Ishikawa (cell line): ENCODE results near the gene CTDP1.

Experiments used
- CEBPB ChIP-seq: IDR thresholded peaks from 2 replicates; pipeline ENCODE4 v1.6.1; 2012
- CREB1 ChIP-seq: IDR thresholded peaks from 2 replicates; pipeline ENCODE4 v1.6.1; 2012; ENCODE audit warnings: low read depth
- EGR1 ChIP-seq: IDR thresholded peaks from 2 replicates; pipeline ENCODE4 v1.6.1; 2012
- EP300 ChIP-seq: IDR thresholded peaks from 2 replicates; pipeline ENCODE4 v1.6.1; 2012; ENCODE audit warnings: borderline replicate concordance
- FOXM1 ChIP-seq: IDR thresholded peaks from 2 replicates; pipeline ENCODE4 v1.6.1; 2012; ENCODE audit warnings: low read depth, borderline replicate concordance
- NFIC ChIP-seq: IDR thresholded peaks from 2 replicates; pipeline ENCODE4 v1.6.1; 2012
- RAD21 ChIP-seq: IDR thresholded peaks from 2 replicates; pipeline ENCODE4 v1.6.1; 2012; ENCODE audit warnings: low read depth
- TAF1 ChIP-seq: IDR thresholded peaks from 2 replicates; pipeline ENCODE4 v1.6.1; 2012; ENCODE audit warnings: low read depth, mild to moderate bottlenecking
- TCF12 ChIP-seq: IDR thresholded peaks from 2 replicates; pipeline ENCODE4 v1.6.1; 2012; ENCODE audit warnings: low read depth
- TEAD4 ChIP-seq: IDR thresholded peaks from 2 replicates; pipeline ENCODE4 v1.6.1; 2012
- YY1 ChIP-seq: IDR thresholded peaks from 2 replicates; pipeline ENCODE4 v1.6.1; 2012; ENCODE audit warnings: low read depth
- ZBTB7A ChIP-seq: IDR thresholded peaks from 2 replicates; pipeline ENCODE4 v1.6.1; 2012; ENCODE audit warnings: low read depth
- TF ChIP-seq, protein P1 (sequence below): IDR thresholded peaks from 2 replicates; pipeline ENCODE4 v1.6.1; 2012; ENCODE audit warnings: low read depth, mild to moderate bottlenecking
- TF ChIP-seq, protein P2 (sequence below): IDR thresholded peaks from 2 replicates; pipeline ENCODE4 v1.6.1; 2012
- TF ChIP-seq, protein P3 (sequence below): IDR thresholded peaks from 2 replicates; pipeline ENCODE4 v1.6.1; 2012

Gene CTDP1

DNA sequence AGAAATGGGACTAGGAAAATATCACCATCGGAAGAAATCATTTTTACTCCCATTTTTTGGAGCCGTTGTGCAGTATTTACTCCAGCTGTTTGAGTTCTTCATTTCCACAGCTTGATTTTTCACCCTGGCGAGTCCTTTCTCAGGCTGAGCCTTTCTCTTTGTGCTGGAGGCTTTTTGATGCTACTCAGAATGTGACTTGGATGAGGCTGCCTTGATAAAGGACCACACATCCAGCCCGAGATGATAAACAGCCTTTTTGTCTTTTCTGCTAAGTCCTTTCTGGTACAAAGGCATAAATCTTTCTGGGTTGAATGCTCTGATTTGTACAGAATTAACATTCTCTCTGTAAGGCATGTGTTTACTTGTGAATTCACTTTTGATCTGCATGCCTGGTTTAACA lies 17.6 kb upstream of the CTDP1 start:
- TF ChIP-seq, protein P1, sequence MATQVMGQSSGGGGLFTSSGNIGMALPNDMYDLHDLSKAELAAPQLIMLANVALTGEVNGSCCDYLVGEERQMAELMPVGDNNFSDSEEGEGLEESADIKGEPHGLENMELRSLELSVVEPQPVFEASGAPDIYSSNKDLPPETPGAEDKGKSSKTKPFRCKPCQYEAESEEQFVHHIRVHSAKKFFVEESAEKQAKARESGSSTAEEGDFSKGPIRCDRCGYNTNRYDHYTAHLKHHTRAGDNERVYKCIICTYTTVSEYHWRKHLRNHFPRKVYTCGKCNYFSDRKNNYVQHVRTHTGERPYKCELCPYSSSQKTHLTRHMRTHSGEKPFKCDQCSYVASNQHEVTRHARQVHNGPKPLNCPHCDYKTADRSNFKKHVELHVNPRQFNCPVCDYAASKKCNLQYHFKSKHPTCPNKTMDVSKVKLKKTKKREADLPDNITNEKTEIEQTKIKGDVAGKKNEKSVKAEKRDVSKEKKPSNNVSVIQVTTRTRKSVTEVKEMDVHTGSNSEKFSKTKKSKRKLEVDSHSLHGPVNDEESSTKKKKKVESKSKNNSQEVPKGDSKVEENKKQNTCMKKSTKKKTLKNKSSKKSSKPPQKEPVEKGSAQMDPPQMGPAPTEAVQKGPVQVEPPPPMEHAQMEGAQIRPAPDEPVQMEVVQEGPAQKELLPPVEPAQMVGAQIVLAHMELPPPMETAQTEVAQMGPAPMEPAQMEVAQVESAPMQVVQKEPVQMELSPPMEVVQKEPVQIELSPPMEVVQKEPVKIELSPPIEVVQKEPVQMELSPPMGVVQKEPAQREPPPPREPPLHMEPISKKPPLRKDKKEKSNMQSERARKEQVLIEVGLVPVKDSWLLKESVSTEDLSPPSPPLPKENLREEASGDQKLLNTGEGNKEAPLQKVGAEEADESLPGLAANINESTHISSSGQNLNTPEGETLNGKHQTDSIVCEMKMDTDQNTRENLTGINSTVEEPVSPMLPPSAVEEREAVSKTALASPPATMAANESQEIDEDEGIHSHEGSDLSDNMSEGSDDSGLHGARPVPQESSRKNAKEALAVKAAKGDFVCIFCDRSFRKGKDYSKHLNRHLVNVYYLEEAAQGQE: no peak
- TF ChIP-seq TCF12: no peak
- TF ChIP-seq, protein P2, sequence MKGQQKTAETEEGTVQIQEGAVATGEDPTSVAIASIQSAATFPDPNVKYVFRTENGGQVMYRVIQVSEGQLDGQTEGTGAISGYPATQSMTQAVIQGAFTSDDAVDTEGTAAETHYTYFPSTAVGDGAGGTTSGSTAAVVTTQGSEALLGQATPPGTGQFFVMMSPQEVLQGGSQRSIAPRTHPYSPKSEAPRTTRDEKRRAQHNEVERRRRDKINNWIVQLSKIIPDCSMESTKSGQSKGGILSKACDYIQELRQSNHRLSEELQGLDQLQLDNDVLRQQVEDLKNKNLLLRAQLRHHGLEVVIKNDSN: no peak
- TF ChIP-seq, protein P3, sequence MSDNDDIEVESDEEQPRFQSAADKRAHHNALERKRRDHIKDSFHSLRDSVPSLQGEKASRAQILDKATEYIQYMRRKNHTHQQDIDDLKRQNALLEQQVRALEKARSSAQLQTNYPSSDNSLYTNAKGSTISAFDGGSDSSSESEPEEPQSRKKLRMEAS: no peak
- no peak for TF ChIP-seq CREB1
- no peak for TF ChIP-seq EGR1

DNA sequence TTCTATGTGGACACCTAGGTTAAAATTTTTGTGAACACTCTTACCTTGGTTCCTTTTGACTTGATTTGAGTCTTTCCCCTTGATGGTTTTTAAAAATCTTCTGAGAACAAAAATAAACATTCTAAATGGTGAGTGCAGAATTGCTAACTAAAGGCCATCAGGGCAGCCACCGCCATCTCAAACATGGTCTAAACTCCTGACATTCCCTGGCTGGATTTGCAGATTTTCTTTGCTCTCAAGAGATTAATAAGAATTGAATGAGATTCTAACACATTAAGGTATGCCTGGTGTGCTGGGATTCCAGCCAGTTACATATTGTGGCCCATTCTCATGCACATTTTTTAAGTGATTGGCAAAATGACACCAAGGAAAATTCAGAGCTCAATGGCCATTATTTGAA lies 17.2 kb upstream of the CTDP1 start:
- no peak for TF ChIP-seq FOXM1
- TF ChIP-seq YY1: no peak
- no peak for TF ChIP-seq RAD21

DNA sequence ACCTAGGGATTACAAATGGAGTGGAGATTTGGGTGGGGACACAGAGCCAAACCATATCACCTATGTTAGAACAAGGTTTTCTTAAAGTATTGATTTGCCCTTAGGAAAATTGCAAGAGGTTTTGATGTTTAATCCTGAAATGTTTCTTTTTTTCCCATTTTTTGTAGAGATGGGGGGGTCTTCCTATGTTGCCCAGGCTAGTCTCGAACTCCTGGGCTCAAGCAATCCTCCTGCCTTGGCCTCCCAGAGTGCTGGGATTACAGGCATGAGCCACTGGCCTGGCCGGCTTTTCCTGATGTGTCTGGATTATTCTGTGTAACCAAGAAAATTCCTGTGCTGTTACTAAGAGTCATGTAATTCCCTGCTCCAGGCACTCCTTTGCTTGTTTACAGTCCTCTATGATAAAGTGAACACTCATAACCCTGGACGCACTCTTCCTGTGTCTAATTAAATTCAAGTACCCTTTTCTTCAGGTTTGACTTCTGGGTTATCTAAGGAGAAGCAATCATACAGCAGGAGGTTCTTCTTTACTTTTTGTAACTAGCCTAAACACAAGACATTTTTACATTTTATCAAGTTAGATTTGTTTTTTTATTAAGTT lies 15.0 kb upstream of the CTDP1 start:
- no peak for TF ChIP-seq TCF12
- TF ChIP-seq TAF1: no peak
- no peak for TF ChIP-seq ZBTB7A
- no peak for TF ChIP-seq TEAD4
- no peak for TF ChIP-seq EGR1
- TF ChIP-seq, protein P3: no peak
- TF ChIP-seq, protein P2: no peak
- no peak for TF ChIP-seq RAD21
- no peak for TF ChIP-seq CREB1
- TF ChIP-seq YY1: no peak
- no peak for TF ChIP-seq CEBPB
- TF ChIP-seq NFIC: no peak
- TF ChIP-seq EP300: no peak

DNA sequence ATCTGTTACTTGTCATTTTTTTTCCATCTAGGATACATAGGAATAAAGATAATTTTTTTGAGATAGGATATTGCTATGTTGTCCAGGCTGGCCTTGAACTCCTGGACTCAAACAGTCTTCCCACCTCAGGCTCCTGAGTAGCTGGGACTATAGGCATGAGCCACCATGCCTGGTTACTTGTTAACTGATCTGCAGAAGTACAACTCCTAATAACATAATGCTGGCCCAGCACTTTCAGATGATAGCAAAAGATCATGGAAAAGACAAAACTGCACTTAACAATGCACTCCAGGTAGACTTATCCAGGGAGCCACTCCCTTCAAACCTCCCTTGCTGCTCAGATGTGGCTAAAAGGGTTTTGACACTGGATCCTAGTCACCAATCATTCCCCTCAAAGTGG lies 11.4 kb upstream of the CTDP1 start:
- TF ChIP-seq TAF1 (no peak), EP300 (no peak), RAD21 (no peak), ZBTB7A (no peak), FOXM1 (no peak), NFIC (no peak), CEBPB (no peak), TCF12 (no peak)

DNA sequence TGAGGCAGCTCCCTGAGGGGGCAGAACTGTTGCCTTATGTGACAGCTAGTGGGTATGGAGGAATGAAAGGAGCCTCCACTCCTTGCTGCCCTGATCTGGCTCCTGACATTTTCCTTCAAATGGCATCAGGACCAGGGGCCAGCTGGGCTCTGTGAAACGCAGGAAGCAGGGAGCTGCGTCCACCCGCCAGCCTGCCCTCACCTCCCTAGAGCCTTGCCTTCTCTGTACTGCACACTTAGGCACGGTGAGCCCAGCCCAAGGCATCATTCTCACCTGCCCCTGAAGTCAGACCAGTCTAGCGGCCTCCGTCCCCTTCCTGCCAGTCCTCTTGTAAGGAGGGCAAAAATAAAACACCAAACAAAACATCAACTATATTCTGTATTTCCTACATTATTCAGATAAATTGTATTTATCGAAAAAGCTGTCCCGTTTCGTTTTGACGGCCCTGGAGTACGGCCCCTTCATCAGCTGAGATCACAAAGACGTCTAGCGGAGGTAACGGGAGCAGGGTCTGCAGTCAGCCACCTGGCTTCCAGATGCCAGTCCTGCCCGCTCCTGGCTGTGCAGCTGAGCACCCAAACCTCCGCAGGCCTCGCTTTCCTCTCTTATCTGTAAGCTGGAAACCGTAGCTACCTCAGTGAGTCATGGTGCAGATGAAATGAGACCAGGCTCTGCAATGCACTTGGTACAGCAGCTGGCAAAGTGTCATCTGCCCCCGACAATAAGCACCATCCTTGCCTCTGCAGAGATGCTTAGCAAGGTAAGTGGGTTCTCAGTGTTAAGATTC lies 6.9 kb upstream of the CTDP1 start:
- no peak for TF ChIP-seq CEBPB
- TF ChIP-seq TEAD4: no peak
- TF ChIP-seq FOXM1: no peak
- TF ChIP-seq CREB1: no peak
- no peak for TF ChIP-seq EGR1
- no peak for TF ChIP-seq TAF1
- no peak for TF ChIP-seq NFIC
- no peak for TF ChIP-seq RAD21
- TF ChIP-seq YY1: no peak
- TF ChIP-seq, protein P3: no peak
- no peak for TF ChIP-seq TCF12
- TF ChIP-seq ZBTB7A: no peak
- TF ChIP-seq EP300: no peak
- TF ChIP-seq, protein P2: no peak

DNA sequence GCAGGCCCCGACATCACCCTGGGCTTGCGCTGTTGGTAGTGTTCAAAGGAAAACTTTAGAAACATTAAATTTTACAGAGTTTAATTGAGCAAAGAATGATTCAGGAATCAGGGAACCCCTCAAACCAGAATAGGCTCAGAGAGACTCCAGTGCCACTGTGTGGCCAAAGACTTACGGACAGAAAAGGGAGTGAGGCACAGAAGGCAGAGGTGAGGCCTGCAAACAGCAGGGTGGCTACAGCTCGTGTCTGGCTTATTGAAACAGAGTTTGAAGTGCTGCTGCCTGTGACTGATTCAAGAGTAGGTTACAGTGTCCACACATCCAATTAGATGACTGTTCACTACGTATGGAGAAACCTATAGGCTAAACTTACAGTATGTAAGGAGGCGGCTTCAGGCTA lies 2.4 kb upstream of the CTDP1 start:
- TF ChIP-seq YY1 (no peak), FOXM1 (no peak), TCF12 (no peak), RAD21 (no peak), ZBTB7A (no peak), TEAD4 (no peak), EGR1 (no peak), TAF1 (no peak), CREB1 (no peak), NFIC (no peak), EP300 (no peak), CEBPB (no peak)
- TF ChIP-seq, protein P1: no peak
- TF ChIP-seq, protein P2: no peak
- TF ChIP-seq, protein P3: no peak
